CD4-positive, alpha-beta T cell treated with Interleukin-4 for 4 hours (primary cell): ENCODE measurements around the gene NPY4R.
"Not testable (repeated sequence)": the region's sequence is repeated elsewhere in the genome, so short reads cannot be mapped to it uniquely, and the experiment has no call there.

ENCODE experiments used
- DNase-seq: peaks from one replicate; pipeline ENCODE4 v3.0.0-alpha.2; 2020

Gene NPY4R

GRCh38 chr10:46455992-46456391 is 9.8 kb downstream of the NPY4R start:
- DNase-seq = not testable (repeated sequence)

GRCh38 chr10:46451365-46451764 is 14.4 kb downstream of the NPY4R start:
- DNase-seq = not testable (repeated sequence)

- not testable (repeated sequence) for DNase-seq
Measured at GRCh38 chr10:46450829-46451228, 14.9 kb downstream of the NPY4R start.

- not testable (repeated sequence) for DNase-seq
Measured at GRCh38 chr10:46447439-46447838, 18.3 kb downstream of the NPY4R start.

- DNase-seq = not testable (repeated sequence)
Measured at GRCh38 chr10:46445389-46446122, 20.2 kb downstream of the NPY4R start.

GRCh38 chr10:46443422-46443821 is 22.3 kb downstream of the NPY4R start:
- not testable (repeated sequence) for DNase-seq

GRCh38 chr10:46442706-46443275 is 23.0 kb downstream of the NPY4R start:
- DNase-seq = not testable (repeated sequence)

GRCh38 chr10:46441837-46442278 is 23.9 kb downstream of the NPY4R start:
- not testable (repeated sequence) for DNase-seq

- not testable (repeated sequence) for DNase-seq
Measured at GRCh38 chr10:46440942-46441341, 24.8 kb downstream of the NPY4R start.

GRCh38 chr10:46423550-46423949 is 42.2 kb downstream of the NPY4R start:
- DNase-seq = not testable (repeated sequence)

- not testable (repeated sequence) for DNase-seq
Measured at GRCh38 chr10:46419570-46420379, 46.0 kb downstream of the NPY4R start.

- not testable (repeated sequence) for DNase-seq
Measured at GRCh38 chr10:46418283-46418682, 47.5 kb downstream of the NPY4R start.

- not testable (repeated sequence) for DNase-seq
Measured at GRCh38 chr10:46415291-46415690, 50.5 kb downstream of the NPY4R start.

- DNase-seq = not testable (repeated sequence)
Measured at GRCh38 chr10:46412665-46413064, 53.1 kb downstream of the NPY4R start.

- not testable (repeated sequence) for DNase-seq
Measured at GRCh38 chr10:46411123-46411522, 54.6 kb downstream of the NPY4R start.
